ENCODE data around the gene TBX1.

The TBX1 gene

DNA sequence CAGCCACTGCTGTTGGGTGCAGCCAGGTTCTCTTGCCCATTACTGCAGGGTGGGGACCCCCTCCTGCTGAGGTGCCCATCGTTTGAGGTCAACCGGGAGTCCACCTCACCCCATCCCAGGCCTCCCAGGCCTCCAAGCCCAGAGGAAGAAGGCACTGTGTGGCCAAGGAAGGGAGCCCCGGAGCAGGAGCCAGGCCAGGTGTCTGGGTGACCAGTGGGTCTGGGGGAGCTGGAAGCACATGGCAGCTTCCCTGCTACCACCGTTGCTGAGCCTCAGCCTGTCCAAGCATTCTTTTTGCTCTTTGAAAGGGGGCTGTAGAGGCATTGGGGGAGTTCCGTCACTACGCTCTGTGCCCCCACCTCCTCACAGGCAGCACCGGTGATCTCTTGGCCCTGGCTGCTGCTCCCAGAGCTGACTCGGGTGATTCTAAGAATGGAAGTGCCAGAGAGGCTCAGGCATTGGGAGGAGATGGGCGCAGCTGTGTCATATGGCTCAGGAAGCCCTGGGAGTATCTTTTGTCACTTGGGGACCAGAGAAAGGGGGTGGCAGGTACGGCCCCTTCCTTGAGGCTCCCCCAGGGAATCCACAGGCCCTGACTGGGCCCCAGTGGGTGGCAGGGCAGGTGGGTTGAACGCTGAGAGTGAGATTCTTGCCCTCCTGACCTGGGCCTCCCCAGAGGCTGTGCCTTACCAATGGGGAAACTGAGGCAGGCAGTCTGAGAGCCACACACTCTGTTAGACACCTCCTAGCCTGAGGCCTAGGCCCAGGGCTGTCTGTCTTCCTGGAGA lies 44.3 kb upstream of the TBX1 start:
- H3K27me3 ChIP-seq (ENCODE audit: insufficient read depth, poor library complexity, severe bottlenecking), result no peaks in the 10 kb centered on the region
- H3K4me3 ChIP-seq (replicated peaks; ENCODE audit: insufficient read depth, low read length), result no peak overlapping the region
- no peak for DNase-seq (ENCODE audit: low read depth in 1 of 2, low spot score in 1 of 2)
- TF ChIP-seq, protein P1, sequence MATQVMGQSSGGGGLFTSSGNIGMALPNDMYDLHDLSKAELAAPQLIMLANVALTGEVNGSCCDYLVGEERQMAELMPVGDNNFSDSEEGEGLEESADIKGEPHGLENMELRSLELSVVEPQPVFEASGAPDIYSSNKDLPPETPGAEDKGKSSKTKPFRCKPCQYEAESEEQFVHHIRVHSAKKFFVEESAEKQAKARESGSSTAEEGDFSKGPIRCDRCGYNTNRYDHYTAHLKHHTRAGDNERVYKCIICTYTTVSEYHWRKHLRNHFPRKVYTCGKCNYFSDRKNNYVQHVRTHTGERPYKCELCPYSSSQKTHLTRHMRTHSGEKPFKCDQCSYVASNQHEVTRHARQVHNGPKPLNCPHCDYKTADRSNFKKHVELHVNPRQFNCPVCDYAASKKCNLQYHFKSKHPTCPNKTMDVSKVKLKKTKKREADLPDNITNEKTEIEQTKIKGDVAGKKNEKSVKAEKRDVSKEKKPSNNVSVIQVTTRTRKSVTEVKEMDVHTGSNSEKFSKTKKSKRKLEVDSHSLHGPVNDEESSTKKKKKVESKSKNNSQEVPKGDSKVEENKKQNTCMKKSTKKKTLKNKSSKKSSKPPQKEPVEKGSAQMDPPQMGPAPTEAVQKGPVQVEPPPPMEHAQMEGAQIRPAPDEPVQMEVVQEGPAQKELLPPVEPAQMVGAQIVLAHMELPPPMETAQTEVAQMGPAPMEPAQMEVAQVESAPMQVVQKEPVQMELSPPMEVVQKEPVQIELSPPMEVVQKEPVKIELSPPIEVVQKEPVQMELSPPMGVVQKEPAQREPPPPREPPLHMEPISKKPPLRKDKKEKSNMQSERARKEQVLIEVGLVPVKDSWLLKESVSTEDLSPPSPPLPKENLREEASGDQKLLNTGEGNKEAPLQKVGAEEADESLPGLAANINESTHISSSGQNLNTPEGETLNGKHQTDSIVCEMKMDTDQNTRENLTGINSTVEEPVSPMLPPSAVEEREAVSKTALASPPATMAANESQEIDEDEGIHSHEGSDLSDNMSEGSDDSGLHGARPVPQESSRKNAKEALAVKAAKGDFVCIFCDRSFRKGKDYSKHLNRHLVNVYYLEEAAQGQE (IDR thresholded peaks at IDR 0.05; ENCODE audit: insufficient replicate concordance, low read depth), result no peak
- no peak for TF ChIP-seq GABPA (IDR thresholded peaks at IDR 0.05; ENCODE audit: low read depth)
- no peak overlapping the region for H3K27ac ChIP-seq (replicated peaks)

DNA sequence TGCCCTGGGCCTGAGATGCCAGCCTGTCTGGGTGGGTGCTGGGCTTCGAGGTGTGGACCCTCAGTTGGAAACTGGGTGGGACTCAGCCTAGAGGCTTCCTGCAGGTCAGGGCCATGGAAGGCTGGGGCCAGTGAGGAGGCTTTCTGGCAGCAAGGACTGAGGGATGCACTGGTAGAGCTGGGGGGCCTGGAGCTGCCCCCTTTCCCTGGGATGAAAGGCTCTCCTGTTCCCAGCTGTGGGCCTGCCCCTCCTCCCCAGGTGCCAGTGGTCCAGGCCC lies 43.8 kb upstream of the TBX1 start:
- DNase-seq (ENCODE audit: low read depth in 1 of 2, low spot score in 1 of 2), result no peak
- H3K27me3 ChIP-seq (ENCODE audit: insufficient read depth, poor library complexity, severe bottlenecking), result no peaks in the 10 kb centered on the region
- no peak overlapping the region for H3K4me3 ChIP-seq (replicated peaks; ENCODE audit: insufficient read depth, low read length)
- TF ChIP-seq, protein P2, sequence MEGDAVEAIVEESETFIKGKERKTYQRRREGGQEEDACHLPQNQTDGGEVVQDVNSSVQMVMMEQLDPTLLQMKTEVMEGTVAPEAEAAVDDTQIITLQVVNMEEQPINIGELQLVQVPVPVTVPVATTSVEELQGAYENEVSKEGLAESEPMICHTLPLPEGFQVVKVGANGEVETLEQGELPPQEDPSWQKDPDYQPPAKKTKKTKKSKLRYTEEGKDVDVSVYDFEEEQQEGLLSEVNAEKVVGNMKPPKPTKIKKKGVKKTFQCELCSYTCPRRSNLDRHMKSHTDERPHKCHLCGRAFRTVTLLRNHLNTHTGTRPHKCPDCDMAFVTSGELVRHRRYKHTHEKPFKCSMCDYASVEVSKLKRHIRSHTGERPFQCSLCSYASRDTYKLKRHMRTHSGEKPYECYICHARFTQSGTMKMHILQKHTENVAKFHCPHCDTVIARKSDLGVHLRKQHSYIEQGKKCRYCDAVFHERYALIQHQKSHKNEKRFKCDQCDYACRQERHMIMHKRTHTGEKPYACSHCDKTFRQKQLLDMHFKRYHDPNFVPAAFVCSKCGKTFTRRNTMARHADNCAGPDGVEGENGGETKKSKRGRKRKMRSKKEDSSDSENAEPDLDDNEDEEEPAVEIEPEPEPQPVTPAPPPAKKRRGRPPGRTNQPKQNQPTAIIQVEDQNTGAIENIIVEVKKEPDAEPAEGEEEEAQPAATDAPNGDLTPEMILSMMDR (IDR thresholded peaks at IDR 0.05; ENCODE audit: insufficient read depth, low read length), result no peak
- TF ChIP-seq GABPA (IDR thresholded peaks at IDR 0.05; ENCODE audit: low read depth) (no peak), SPI1 (IDR thresholded peaks at IDR 0.05; ENCODE audit: borderline replicate concordance, low read depth) (no peak), POLR2AphosphoS5 (IDR thresholded peaks at IDR 0.05; ENCODE audit: low read depth) (no peak)
- TF ChIP-seq, protein P1 (IDR thresholded peaks at IDR 0.05; ENCODE audit: insufficient replicate concordance, low read depth), result no peak
- H3K27ac ChIP-seq (replicated peaks), result no peak overlapping the region

DNA sequence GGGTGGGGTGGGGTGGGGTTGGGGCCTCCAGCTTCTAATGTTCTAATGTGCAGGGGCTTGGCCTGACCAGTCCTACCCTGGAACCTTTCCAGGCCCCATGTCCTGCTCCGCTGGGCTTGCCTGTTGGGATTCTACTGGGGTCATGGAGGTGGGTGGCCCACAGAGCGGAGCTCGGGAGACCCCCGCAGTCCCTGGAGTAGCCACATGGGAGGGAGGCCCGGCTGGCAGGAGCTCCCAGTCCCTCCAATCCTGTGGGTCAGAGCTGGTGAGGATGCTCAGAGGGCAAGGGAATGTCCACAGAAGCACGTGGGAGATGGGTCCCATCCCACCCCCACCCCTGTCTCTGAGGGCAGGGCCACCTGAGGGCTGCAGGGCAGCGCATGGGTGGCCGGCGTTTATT lies 43.4 kb upstream of the TBX1 start:
- no peak overlapping the region for H3K4me3 ChIP-seq (replicated peaks; ENCODE audit: insufficient read depth, low read length)
- no peak for TF ChIP-seq GABPA (IDR thresholded peaks at IDR 0.05; ENCODE audit: low read depth)
- TF ChIP-seq, protein P1 (IDR thresholded peaks at IDR 0.05; ENCODE audit: insufficient replicate concordance, low read depth), result no peak
- TF ChIP-seq, protein P2 (IDR thresholded peaks at IDR 0.05; ENCODE audit: insufficient read depth, low read length), result no peak
- no peak for TF ChIP-seq POLR2AphosphoS5 (IDR thresholded peaks at IDR 0.05; ENCODE audit: low read depth)
- TF ChIP-seq SPI1 (IDR thresholded peaks at IDR 0.05; ENCODE audit: borderline replicate concordance, low read depth), result no peak
- DNase-seq (ENCODE audit: low read depth in 1 of 2, low spot score in 1 of 2), result no peak
- H3K27me3 ChIP-seq (ENCODE audit: insufficient read depth, poor library complexity, severe bottlenecking), result no peaks in the 10 kb centered on the region
- H3K27ac ChIP-seq (replicated peaks), result no peak overlapping the region

Measured in HL-60 (cell line).